Caco-2 (cell line): Measurements from ENCODE around the gene HIC2. TPM values are rescaled to one million over a fixed set of nuclear protein-coding genes. Genes with fewer than 3 reads are reported as not detected.
A peak's percentile ranks its signal among the peaks of the same experiment; 100 is the strongest.

ENCODE experiments used
- BruUV-seq: library from RNA; stranded (reverse); fragments of 400-500 nt; replicated peaks from 2 replicates; lab custom pipeline; 2021; lab: Mats Ljungman, UMichigan
- CTCF ChIA-PET: fragments of 300-600 bp; sonication (Branson Sonifier 250); formaldehyde crosslinking; loops from one replicate; lab custom pipeline; 2022; ENCODE audit warnings: antibody characterized with exemption; lab: Charles Lee
- POLR2A ChIA-PET: fragments of 300-600 bp; sonication (Branson Sonifier 250); formaldehyde crosslinking; loops from one replicate; lab custom pipeline; 2022; ENCODE audit warnings: antibody characterized with exemption; lab: Charles Lee
- DNase-seq, 2 experiments: peaks; one replicate each; pipeline versions ENCODE4 v3.0.0 to v3.0.0-alpha.2; 2020 to 2022
- H3K27me3 ChIP-seq: replicated peaks from 2 replicates; pipeline ENCODE4 v1.6.0; 2011; ENCODE audit warnings: low read length; ENCODE audit not compliant: control insufficient read depth, insufficient read depth
- H3K36me3 ChIP-seq: 2 replicates; pipeline ENCODE4 v1.5.1; 2011; ENCODE audit warnings: low read length; ENCODE audit not compliant: control insufficient read depth, insufficient read depth
- H3K4me1 ChIP-seq: fragments of 250-450 bp; sonication (Bioruptor Pico); 2 replicates; pipeline ENCODE4 v1.5.1; 2020; ENCODE audit warnings: mild to moderate bottlenecking
- H3K4me3 ChIP-seq: 2 replicates; pipeline ENCODE4 v1.5.1; 2011; ENCODE audit warnings: low read depth, mild to moderate bottlenecking, control low read depth, low read length
- H3K9me3 ChIP-seq: fragments of 250-450 bp; sonication (Bioruptor Pico); 2 replicates; pipeline ENCODE4 v1.5.1; 2020; ENCODE audit warnings: mild to moderate bottlenecking, moderate library complexity
- H3K27ac Mint-ChIP-seq: one replicate; pipeline ENCODE4 v1.8.0; 2022; ENCODE audit warnings: mixed read lengths; ENCODE audit not compliant: unreplicated experiment
- H3K27me3 Mint-ChIP-seq: one replicate; pipeline ENCODE4 v1.8.0; 2022; ENCODE audit warnings: mixed read lengths; ENCODE audit not compliant: insufficient read depth, unreplicated experiment
- H3K36me3 Mint-ChIP-seq: one replicate; pipeline ENCODE4 v1.8.0; 2022; ENCODE audit warnings: mild to moderate bottlenecking, mixed read lengths; ENCODE audit not compliant: insufficient read depth, unreplicated experiment
- H3K4me1 Mint-ChIP-seq: one replicate; pipeline ENCODE4 v1.8.0; 2022; ENCODE audit warnings: low read depth, mixed read lengths; ENCODE audit not compliant: unreplicated experiment
- H3K4me3 Mint-ChIP-seq: one replicate; pipeline ENCODE4 v1.8.0; 2022; ENCODE audit warnings: mild to moderate bottlenecking, moderate library complexity, mixed read lengths; ENCODE audit not compliant: unreplicated experiment
- H3K9me3 Mint-ChIP-seq: one replicate; pipeline ENCODE4 v1.8.0; 2022; ENCODE audit warnings: mixed read lengths; ENCODE audit not compliant: unreplicated experiment
- intact Hi-C: fragments of 100-400 bp; cut with micrococcal nuclease; formaldehyde crosslinking; loops from one replicate; pipeline ENCODE4 v1.10.0; 2022; ENCODE audit not compliant: unreplicated experiment
- total RNA-seq: library from RNA; stranded (reverse); gene quantifications from 2 replicates; pipeline ENCODE4 v1.2.3, GENCODE V29; 2022
- TF ChIP-seq, protein P1 (sequence below), 2 experiments: fragments of 200-600 bp in 1 of 2; IDR thresholded peaks; 1 replicate in 1 of 2; 2 replicates in 1 of 2; pipeline versions ENCODE4 v1.5.1 to v1.8.0; 2011 to 2022; ENCODE audit warnings: antibody characterized with exemption in 1 of 2, control low read depth in 1 of 2, inconsistent platforms in 1 of 2, low read depth in 1 of 2, low read length in 1 of 2, mild to moderate bottlenecking in 1 of 2, moderate library complexity in 1 of 2; ENCODE audit not compliant: insufficient read depth in 1 of 2, severe bottlenecking in 1 of 2, unreplicated experiment in 1 of 2

HIC2 gene
- total RNA-seq, 1 experiment from 2014 or later, result 48.4 TPM

- H3K36me3 ChIP-seq, result peaks cover 3% of the 10 kb centered on the region
- POLR2A ChIA-PET, result no interaction called here
- H3K27me3 ChIP-seq, result no peaks in the 10 kb centered on the region
- H3K4me3 ChIP-seq, result no peak overlapping the region
- DNase-seq, result peak in 1 of 2 experiments; percentile 12
- Mint-ChIP-seq H3K4me1 (no peaks in the 10 kb centered on the region), H3K27ac (peak overlapping the region; percentile 39), H3K4me3 (no peak overlapping the region), H3K9me3 (no peaks in the 10 kb centered on the region), H3K27me3 (no peaks in the 10 kb centered on the region), H3K36me3 (peaks cover 72% of the 10 kb centered on the region)
- CTCF ChIA-PET, result interaction anchor here (0.6 to 1.5 kb wide), 2 partner anchors 9 to 195 kb away, joined by 3 to 5 read pairs; no protein-coding TSS in a partner anchor
- no TSS peak for BruUV-seq
- TF ChIP-seq, protein P1, sequence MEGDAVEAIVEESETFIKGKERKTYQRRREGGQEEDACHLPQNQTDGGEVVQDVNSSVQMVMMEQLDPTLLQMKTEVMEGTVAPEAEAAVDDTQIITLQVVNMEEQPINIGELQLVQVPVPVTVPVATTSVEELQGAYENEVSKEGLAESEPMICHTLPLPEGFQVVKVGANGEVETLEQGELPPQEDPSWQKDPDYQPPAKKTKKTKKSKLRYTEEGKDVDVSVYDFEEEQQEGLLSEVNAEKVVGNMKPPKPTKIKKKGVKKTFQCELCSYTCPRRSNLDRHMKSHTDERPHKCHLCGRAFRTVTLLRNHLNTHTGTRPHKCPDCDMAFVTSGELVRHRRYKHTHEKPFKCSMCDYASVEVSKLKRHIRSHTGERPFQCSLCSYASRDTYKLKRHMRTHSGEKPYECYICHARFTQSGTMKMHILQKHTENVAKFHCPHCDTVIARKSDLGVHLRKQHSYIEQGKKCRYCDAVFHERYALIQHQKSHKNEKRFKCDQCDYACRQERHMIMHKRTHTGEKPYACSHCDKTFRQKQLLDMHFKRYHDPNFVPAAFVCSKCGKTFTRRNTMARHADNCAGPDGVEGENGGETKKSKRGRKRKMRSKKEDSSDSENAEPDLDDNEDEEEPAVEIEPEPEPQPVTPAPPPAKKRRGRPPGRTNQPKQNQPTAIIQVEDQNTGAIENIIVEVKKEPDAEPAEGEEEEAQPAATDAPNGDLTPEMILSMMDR (IDR thresholded peaks at IDR 0.05; ENCODE audit: insufficient read depth in 1 of 2, low read depth in 1 of 2, low read length in 1 of 2, severe bottlenecking in 1 of 2, unreplicated experiment in 1 of 2), result no peak
- intact Hi-C loops, result no loop called here
- no peaks in the 10 kb centered on the region for H3K9me3 ChIP-seq
- peaks cover 6% of the 10 kb centered on the region; the same call in 1 of the 2 replicates for H3K4me1 ChIP-seq
Observed at GRCh38 chr22:21447694-21448402, 30.7 kb downstream of the HIC2 start.

GRCh38 chr22:21448627-21449416 is 31.7 kb downstream of the HIC2 start:
- Mint-ChIP-seq H3K4me3 (no peak overlapping the region), H3K27me3 (no peaks in the 10 kb centered on the region), H3K4me1 (no peaks in the 10 kb centered on the region), H3K9me3 (no peaks in the 10 kb centered on the region), H3K36me3 (peaks cover 73% of the 10 kb centered on the region), H3K27ac (peak overlapping the region; percentile 39)
- BruUV-seq, result no TSS peak
- no peaks in the 10 kb centered on the region for H3K27me3 ChIP-seq
- peaks cover 6% of the 10 kb centered on the region; the same call in 1 of the 2 replicates for H3K4me1 ChIP-seq
- intact Hi-C loops, result no loop called here
- H3K4me3 ChIP-seq, result no peak overlapping the region
- H3K9me3 ChIP-seq, result no peaks in the 10 kb centered on the region
- POLR2A ChIA-PET, result no interaction called here
- TF ChIP-seq, protein P1 (IDR thresholded peaks at IDR 0.05; ENCODE audit: insufficient read depth in 1 of 2, low read depth in 1 of 2, low read length in 1 of 2, severe bottlenecking in 1 of 2, unreplicated experiment in 1 of 2), result no peak
- CTCF ChIA-PET, result interaction anchor here (0.6 to 1.5 kb wide), 2 partner anchors 8 to 194 kb away, joined by 3 to 5 read pairs; no protein-coding TSS in a partner anchor
- peak in 1 of 2 experiments; percentile 0 for DNase-seq
- peaks cover 3% of the 10 kb centered on the region for H3K36me3 ChIP-seq

DNA sequence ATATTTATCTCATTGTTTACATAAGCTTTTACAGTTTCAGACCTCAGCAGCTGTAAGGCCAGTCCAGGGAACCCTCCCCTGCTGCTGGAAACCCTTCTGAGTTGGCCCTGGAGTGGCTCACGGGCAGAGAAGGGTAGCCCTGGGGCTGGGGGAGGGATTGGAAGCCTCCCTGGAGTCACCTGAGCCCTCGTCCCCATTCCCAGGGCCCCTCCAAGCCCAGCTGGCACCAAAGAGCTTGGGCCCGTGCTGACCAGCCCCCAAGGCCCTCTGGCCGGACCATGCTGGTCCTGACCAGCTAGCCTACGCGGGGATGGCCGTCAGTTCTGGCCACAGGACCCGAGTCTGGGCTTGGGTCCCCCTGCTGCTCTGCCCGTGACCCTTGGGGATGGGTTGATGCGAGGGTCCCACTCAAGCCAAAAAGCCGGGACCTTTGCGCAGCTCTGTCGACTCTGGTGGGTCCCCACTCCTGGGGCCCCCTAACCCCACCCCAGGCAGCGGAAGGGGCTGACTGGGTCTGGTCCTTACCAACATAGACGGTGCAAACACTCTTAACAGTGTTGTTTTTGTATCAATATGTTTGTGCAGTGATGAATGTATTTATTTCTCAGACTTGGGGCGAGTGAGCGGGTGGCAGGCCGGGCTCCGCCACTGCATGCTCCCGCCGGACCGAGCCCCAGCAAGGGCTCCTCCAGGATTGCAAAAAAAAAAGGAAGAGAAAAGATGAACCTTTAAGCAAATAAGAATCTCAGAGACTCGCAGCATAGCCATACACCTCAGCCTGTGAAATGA is 32.6 kb downstream of the HIC2 start:
- Histone ChIP-seq H3K4me3 (no peak overlapping the region), H3K36me3 (peaks cover 3% of the 10 kb centered on the region), H3K27me3 (no peaks in the 10 kb centered on the region), H3K9me3 (no peaks in the 10 kb centered on the region), H3K4me1 (peaks cover 6% of the 10 kb centered on the region; the same call in 1 of the 2 replicates)
- BruUV-seq, result no TSS peak
- TF ChIP-seq, protein P1 (IDR thresholded peaks at IDR 0.05; ENCODE audit: insufficient read depth in 1 of 2, low read depth in 1 of 2, low read length in 1 of 2, severe bottlenecking in 1 of 2, unreplicated experiment in 1 of 2), result no peak
- Mint-ChIP-seq H3K27ac (no peak overlapping the region), H3K4me1 (no peaks in the 10 kb centered on the region), H3K27me3 (no peaks in the 10 kb centered on the region), H3K4me3 (no peak overlapping the region), H3K9me3 (no peaks in the 10 kb centered on the region), H3K36me3 (peaks cover 72% of the 10 kb centered on the region)
- ChIA-PET POLR2A (no interaction called here), CTCF (no interaction called here)
- intact Hi-C loops, result no loop called here
- peak in 1 of 2 experiments; percentile 3 for DNase-seq
